Middle frontal gyrus (tissue), 1 donor: ENCODE data around the gene PDPK1.
A peak's percentile ranks its signal among the peaks of the same experiment; 100 is the strongest.

Experiments
- DNase-seq: peaks from one replicate; pipeline ENCODE4 v3.0.0-alpha.2; 2015; ENCODE audit warnings: low spot score; ENCODE audit errors: extremely low spot score

PDPK1 gene

DNA sequence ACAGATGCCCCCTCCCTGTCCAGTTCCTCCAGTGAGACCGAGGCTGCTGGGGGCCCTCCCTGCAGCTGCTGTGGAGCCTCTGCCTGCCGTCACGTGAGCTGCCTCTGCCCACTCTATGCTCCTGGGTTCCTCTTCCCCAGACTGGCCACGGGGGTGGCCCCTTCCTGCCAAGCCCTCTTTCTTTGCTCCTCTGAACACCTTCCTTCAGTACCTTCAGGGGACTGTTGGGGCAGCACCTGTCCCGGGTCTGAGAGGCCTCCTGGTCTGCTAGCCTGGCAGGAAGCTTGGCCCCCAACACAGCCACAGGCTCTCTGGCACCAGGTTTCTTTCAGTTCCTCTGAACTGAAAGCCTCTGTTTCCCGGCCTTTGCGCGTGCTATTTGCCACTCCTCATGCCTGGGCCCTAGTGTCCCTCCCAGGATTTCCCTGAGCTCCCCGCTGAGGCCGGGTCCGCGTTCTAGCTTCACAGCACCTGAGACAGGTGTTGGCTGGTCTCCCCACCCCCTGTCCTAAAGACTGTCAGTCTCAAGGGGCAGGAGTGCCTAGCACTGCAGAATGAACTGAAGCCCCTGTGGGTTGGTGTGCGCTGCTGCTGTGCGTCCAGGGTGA lies 30.7 kb upstream of the PDPK1 start:
- no peak for DNase-seq

- no peak for DNase-seq
These were observed 30.2 kb upstream of the PDPK1 start for GRCh38 chr16:2507665-2508064.

DNA sequence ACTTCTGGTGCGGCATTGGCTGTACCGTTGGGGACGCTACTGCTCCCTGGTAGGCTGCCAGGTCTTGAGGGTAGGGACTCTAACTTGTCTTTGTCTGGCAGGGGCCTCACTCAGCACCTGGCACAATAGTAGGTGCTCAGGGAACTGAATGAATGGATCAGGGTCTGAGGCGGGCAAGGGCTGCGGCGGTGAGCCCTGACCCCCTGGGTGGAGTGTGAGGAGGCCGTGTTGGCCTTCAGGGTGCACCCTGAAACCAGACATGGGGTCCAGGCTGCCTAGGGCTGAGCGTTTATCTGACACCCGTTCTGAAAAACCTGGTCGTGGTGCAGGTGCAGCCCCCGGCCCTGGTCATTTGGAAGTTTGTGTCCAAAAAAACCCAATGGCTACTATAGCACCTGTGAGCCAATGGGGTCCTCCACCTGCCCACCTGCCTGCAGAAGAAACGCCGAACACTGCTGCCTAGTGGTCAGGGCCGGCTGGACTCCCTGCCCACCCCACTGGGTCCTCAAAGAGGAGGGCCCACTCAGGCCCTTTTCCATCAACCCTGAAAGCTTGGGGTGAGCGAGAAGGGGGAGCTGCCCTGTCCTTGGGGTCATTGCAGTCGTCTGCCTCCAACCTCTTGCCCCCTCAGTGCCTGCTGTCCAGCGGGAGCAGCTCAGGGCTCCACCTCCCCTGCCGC lies 29.0 kb upstream of the PDPK1 start:
- no peak for DNase-seq

DNA sequence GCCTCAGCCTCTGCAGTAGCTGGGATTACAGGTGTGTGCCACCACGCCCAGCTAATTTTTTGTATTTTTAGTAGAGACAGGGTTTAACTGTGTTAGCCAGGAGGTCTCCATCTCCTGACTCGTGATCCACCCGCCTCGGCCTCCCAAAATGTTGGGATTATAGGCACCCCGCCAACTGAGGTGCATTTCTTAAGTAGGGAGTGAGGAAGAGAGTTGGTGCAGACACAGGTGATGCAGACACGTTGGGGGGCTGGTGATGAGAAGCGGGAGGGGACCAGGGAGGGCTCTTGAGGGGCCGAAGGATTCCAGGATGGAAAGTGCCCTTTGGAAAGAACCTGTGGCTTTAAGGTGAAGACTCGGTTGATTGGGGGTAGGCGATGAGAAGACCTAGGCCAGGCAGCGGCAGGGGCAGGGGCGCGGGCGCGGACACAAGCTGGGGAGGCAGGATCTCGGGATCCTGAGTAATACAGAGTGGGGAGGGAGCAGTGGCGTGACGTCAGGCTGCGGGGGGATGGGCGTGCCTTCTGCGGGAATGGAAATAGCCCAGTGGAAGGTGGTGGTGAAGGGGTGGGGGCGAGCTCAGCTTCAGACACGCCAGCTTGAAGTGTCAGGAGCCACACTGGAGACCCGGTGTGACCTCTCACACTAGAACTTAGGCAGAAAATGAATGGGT lies 26.6 kb upstream of the PDPK1 start:
- peak; percentile 32 for DNase-seq

- no peak for DNase-seq
These were observed 25.7 kb upstream of the PDPK1 start for GRCh38 chr16:2511996-2512734.

DNA sequence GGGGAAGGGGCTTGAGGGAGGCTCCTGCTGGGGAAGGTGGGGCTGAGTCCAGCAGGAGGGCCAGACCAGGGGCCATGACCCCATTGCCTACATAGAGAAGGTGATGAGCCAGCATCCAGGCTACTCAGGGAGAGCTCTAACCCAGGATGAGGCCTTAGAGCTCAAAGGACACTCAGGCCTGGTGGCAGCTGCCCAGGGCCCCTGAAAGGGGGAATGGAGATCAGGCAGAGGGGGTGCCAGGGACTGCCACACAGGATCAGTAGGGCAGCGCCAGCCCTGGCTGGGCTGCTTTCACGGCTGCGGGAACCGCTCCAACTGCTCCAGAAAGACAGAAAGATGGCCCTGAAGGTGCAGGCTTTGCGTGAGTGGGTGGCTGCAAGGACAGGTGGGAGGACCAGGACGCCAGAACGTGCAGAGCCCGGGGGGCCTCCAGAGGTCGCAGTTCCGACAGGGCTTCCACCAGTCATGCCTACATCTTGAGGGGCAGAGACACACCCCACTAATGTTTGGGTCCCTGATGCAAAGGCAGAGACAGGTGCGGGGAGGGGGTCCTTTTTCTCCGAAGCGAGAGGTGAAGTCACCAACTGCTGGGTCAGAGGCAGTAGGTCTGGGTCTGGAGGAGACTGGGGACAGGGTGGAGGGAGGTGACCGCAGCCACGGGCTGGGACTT lies 25.0 kb upstream of the PDPK1 start:
- DNase-seq = no peak

- DNase-seq = peak; percentile 88
These were observed 24.2 kb upstream of the PDPK1 start, which contains the start of gene ATP6V0C for GRCh38 chr16:2513405-2514332. Gene ATP6V0C (plus strand): TSS chr16:2513952. CDS start chr16:2514104, 152 bp downstream.

GRCh38 chr16:2514333-2515179 lies 23.3 kb upstream of the PDPK1 start:
- no peak for DNase-seq

- no peak for DNase-seq
These were observed 22.5 kb upstream of the PDPK1 start for GRCh38 chr16:2515180-2515851.

- DNase-seq = no peak
These were observed 21.2 kb upstream of the PDPK1 start for GRCh38 chr16:2516391-2517240.

GRCh38 chr16:2517954-2518605 lies 19.7 kb upstream of the PDPK1 start:
- no peak for DNase-seq

DNA sequence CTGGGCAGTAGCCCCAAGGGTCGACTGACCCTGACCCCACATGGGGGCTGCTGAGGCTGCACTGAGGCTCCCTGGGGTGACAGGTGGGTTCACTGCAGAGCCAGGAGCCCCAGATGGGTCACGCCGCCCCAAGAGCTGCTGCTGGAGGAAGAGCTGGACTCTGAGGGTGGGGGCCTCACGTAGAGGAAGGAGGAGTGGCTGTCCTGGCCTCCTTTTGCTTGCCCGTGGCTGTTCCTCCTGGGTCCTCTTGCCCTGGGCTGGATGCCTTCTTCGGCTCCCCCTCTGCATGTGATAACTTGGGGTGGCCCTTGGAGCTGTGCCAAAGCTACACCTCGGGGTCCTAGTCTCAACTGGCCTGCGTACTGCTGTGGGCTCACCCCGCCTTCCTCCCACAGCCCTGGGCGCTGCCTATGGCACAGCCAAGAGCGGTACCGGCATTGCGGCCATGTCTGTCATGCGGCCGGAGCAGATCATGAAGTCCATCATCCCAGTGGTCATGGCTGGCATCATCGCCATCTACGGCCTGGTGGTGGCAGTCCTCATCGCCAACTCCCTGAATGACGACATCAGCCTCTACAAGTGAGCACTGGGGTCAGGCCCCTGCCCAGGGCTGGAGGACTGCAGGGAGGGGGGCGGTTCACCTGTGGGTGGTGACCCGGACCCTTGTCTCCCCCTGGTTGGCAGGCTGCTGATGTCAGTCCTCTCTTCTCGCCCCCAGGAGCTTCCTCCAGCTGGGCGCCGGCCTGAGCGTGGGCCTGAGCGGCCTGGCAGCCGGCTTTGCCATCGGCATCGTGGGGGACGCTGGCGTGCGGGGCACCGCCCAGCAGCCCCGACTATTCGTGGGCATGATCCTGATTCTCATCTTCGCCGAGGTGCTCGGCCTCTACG lies 18.8 kb upstream of the PDPK1 start:
- no peak for DNase-seq

- DNase-seq = no peak
These were observed 18.1 kb upstream of the PDPK1 start for GRCh38 chr16:2519711-2520080.

GRCh38 chr16:2520097-2520783 lies 17.6 kb upstream of the PDPK1 start, which contains the start of gene AMDHD2:
Gene AMDHD2 (plus strand): TSS chr16:2520371. CDS start chr16:2520459, 88 bp downstream.
- DNase-seq = peak; percentile 69

DNA sequence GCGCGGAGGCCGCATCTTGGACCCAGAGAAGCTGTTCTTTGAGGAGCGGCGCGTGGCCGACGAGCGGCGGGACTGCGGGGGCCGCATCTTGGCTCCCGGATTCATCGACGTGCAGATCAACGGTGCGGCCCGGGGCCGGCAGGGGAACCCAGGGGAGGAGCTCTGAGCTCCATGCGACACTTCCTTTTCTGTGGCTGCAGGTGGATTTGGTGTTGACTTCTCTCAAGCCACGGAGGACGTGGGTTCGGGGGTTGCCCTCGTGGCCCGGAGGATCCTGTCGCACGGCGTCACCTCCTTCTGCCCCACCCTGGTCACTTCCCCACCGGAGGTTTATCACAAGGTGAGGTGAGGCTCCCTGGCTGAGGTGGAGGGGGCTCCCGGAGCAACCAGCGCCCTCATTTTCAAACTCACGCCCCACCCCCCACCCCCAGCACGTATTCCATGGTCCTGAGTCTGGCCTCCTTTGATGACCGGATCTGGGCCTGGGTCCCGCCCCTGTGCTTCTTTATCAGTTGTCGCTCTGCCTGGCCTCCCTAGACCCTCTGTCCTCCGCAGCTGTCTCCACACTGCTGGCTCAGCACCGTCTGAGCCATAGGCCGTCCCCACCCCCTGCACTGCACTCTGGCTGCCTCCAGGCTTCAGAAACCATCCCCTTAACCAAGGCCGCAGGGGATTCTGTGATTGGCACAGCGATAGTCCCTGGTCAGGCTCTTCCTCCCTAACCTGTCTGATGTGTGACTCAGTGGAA lies 16.9 kb upstream of the PDPK1 start:
- no peak for DNase-seq
